Right renal cortex interstitium (tissue), 3 donors: ENCODE results near the gene TMEM236. TPM values are rescaled to one million over a fixed set of nuclear protein-coding genes. Genes with fewer than 3 reads are reported as not detected.

Source experiments
- DNase-seq, 3 donors: peaks; one replicate each; pipeline ENCODE4 v3.0.0-alpha.2; 2013; ENCODE audit warnings: low read depth in 3 of 3, low spot score in 2 of 3
- polyA plus RNA-seq, 3 donors: library from polyadenylated mRNA; unstranded; fragments of 120-200 nt; gene quantifications; one replicate each; pipeline ENCODE4 v1.2.1, GENCODE V29; 2013; ENCODE audit not compliant: insufficient read length in 3 of 3

TMEM236 gene
- polyA plus RNA-seq, 3 donors: 0.19 to 0.26 (median 0.25) TPM

DNA sequence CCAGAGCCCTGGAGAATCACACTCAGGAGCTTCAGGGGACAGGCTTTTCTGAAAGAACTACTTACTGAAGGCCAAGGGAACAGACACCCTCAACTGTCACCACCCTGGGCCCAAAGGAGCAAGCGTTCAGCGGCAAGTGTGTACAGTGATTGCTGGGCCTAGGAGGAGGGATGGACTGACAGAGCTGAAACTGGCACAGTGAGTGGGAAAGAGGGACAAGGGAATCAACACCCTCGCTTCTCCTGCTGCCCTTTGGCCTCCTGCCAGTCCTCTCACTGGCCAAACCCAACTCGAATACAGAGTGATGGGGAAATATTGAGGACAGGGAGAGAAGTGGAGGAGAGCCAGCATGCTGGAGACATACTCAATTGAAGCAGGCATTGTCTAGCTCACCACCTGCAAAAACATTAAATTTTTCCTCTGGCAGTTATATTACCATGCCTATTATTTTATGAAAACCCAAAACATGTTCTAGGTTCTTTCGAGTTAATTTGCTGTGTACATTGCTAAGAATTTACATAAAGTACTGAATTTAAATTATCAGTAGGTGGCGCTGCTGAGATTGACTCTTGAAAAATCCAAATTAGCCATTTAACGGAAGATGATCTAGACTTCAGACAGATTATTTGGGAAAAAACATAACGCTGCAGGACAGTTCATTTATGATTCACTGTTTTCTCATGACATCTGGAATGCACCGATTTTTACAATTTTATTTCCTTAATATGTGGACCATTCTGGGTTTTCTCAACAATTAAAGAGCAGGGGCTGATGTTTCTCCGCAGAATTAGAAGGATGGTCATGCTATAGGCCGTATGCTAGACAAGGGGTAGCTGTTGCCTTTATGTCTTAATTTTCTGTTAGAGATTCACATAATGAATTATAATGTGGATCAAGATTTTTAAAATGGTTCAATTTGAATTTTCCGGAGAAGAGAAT is 14.7 kb upstream of the TMEM236 start:
- no peak for DNase-seq

GRCh38 chr10:17740668-17741067 is 11.3 kb upstream of the TMEM236 start:
- no peak for DNase-seq

DNA sequence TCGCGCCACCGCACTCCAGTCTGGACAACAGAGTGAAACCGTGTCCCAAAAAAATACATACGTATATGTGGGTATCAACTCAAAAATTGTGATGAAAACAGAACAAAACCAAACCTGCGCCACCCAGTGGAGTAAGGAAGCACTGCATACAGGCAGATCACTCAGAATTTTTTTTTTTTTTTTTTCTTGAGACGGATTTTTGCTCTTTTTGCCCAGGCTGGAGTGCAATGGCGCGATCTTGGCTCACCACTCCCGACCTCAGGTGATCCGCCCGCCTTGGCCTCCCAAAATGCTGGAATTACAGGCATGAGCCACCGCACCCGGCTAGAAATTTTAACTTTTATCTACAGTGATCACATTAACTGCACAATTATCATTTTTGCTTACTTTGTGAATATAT is 9.1 kb upstream of the TMEM236 start:
- DNase-seq: no peak

DNA sequence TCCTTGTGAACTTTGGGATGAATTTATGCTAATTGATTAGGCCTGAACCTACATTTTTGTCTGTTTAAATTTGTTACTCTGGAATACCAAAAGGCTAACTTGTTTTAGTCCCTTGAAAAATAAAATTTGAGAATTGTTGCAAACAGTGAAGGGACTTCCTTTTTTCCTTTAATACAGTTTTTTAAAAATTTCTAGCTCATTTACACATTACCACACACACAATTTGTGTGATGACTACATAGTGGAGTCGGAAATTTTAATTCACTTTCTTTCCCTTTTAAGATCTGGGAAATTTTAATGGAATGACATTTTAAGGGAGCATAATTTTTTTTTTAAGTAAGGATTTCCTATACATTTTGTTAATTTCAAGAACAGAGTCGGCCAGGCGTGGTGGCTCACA is 8.6 kb upstream of the TMEM236 start:
- DNase-seq: no peak

DNA sequence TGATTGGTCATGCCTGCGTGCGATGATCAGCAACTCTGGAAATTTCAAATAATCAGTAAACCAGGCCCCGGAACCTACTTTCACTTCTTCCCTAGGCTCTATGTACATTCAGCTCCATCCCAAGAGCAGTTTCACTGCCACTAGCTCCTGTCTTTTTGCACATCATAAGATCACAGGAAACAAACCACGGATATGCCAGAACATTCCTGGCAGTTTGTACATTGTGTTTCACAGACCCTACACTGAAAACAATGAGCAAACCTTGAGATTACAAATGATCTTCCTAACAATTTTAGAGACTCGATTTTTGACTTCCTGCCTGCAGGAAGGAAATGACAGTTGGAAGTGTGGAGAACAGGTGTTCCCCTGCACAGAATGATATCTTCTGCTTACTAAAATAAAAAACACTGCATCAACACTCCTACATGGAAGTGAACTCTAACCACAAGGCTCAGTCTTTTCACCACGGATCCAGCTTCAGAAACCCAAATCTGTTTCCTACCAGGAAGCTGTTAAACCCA is 7.6 kb upstream of the TMEM236 start:
- DNase-seq: no peak

GRCh38 chr10:17747883-17748550 is 4.0 kb upstream of the TMEM236 start:
- no peak for DNase-seq

DNA sequence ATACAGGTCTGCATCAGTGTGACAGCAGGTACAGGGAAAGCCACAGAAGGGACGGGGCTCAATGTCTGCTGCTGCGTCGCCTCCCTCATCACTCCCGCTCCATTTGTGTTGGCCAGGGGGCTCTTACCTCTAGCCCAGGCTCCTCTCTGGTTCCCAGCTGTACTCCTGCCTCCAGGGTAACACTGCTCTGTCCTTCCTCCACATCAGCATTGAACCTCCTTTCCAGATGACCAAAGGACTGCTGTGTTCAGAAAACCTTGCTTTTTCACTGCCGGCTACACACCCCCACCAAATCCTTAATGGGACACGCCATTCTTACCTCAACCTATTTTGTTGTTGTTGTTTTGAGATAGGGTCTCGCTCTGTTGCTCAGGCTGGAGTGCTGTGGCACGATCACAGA is 2.1 kb upstream of the TMEM236 start:
- no peak for DNase-seq

- DNase-seq: no peak
Observed at GRCh38 chr10:17756557-17757217, 4.7 kb downstream of the TMEM236 start.

DNA sequence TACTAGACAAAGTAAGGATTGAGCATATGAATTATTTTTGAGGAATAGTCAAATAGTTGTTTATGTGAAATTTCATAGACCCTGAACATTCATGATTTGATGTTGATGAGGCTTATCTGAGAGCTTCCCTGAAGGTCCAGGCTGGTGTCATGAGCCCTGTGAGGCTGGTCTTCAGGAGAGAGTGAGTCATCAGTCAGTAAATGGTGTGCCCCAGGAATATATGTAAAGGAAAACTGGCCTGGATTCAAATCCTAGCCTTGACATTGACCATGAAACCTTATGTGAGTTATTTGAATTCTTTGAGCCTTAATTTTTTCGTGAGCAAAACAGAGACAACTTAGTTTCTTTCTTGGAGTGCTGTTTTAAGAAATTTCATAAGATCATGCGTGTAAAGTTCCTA is 6.2 kb downstream of the TMEM236 start:
- DNase-seq: no peak

DNA sequence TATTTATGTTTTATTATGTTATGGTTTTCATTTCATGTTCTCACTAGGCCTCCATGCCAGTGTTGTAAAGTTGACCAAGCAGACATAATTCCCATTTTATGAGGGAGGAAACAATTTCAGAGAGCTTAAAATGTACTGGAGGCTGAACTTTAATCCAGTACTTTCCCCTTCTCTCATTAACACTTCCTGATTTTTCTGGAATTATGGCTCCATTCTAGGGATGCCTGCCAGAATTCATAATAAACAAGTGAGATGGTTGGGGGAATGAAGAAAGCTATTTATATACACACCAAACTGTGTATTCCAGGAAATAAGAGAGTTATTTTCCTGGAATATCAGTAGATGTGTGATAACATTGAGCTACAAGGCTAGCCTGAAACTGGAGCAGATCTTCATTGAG is 6.9 kb downstream of the TMEM236 start:
- no peak for DNase-seq

GRCh38 chr10:17764142-17764541 is 12.1 kb downstream of the TMEM236 start:
- no peak for DNase-seq

DNA sequence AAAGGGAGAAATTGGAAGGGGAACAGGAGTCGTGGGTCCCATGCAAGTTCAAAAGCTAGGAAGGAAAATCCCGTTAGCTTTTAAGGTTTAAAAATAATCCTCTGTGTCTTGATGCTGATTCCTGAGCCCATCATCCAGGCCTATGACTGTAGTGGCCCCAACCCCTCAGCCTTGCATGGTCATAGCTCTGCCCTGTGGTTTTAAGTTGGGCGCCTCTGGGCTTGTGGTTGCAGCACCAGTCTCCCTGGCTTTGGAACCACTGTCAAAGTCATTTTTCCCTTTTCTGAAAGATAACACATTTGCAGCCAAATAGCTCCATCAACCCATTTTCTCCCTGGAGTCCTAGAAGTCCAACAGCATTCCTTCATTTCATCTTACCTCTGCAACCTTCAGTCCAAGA is 13.6 kb downstream of the TMEM236 start:
- DNase-seq: no peak

GRCh38 chr10:17766731-17767130 is 14.7 kb downstream of the TMEM236 start:
- no peak for DNase-seq

GRCh38 chr10:17768496-17768895 is 16.5 kb downstream of the TMEM236 start:
- DNase-seq: no peak

- no peak for DNase-seq
Observed at GRCh38 chr10:17768957-17769356, 17.0 kb downstream of the TMEM236 start.

DNA sequence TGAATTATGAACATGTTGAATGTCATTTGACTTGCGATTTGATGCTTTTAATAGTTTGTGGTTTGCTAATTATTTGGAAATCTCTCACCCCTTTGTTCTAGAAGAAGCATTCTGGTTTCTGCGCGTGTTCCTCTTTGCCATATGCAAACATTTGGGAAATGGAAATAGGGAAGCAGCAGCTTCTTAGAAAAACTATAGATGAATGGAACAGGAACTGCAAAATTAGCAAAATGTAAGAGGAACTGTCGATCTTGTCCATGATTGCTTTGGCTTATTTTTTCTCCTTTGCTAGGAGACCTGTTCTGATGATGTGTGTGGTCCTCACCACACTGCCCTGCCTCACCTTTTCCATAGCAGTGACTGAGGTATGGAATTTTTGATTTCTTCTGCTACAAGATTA is 19.0 kb downstream of the TMEM236 start:
- no peak for DNase-seq

- DNase-seq: no peak
Observed at GRCh38 chr10:17779784-17780183, 27.8 kb downstream of the TMEM236 start.

- no peak for DNase-seq
Observed at GRCh38 chr10:17780727-17781126, 28.7 kb downstream of the TMEM236 start.

DNA sequence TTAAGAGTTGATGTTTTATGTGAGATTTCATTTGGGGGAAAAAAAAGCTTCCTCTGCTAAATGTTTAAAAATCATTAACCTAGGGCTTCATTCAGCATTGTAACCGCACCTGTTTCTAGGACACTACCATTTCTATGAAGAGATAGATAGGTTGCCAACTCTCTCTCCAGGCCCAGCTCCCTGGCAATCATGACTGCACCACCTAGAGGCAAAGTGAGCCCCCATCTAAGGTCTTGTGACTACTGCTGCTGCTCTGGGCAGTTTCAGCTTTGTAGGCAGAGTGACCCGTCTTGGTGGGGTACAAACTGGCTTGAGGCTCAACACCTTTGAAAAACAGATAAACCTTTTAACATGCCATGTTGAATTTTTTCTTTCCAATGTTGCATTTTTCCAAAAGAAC is 29.9 kb downstream of the TMEM236 start:
- DNase-seq: no peak

DNA sequence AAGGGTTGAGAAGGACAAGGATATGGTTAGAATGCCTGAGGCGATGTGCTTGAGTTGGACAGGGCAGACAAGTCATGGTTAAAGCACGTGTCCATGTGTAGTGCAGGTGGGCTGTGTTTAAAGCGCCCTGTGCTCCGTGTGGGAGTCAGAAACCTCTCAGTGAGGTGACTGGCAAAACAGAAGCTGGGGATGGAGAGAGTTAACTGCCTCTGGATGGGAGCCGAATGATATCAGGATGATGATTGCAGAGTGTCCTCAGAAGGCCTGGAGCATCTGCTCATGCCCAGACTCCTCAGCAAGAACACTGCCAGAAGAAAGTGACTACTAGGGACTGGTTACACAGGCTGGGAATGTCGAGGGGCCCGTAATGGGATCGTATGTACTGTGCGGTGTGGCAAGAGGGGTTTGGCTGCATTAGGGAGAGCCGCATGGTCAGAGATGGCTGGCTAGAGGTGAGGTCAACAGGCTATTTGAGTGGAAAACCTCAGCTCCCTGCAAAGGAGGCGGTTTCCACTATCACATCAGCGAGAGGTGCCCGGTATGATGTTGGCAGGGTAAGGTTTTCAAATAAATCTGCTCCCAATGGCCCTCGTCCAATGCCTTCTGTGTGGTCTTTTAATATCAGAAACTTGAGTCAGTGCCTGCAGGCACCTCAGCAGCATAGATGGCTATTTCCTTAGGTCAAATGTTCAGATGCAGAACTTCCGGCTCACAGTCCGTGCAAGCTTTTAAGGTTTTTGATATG is 31.1 kb downstream of the TMEM236 start:
- peak in 1 of 3 donors; percentile 8 for DNase-seq

DNA sequence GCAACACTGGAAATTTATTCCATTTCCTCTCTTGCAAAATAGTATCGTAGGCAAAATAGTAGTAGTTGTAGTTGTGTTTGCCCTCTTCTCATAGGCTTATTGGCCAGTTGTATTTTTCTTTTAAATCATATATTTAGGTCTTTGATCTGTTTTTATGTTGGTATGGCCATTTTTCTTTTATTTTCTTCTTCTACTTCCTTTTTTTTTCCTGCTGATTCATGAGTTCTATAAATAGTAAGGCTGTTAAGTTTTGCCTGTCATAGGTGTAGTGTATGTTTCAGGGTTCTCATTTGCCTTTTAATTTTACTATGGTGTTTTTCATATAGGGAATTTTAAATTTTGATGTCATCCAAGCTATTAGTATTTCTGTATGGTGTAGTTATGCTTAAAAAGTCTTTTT is 31.8 kb downstream of the TMEM236 start:
- DNase-seq: no peak
